PC-9 (cell line): Measurements from ENCODE around the gene CASR. TPM values are rescaled to one million over a fixed set of nuclear protein-coding genes. Genes with fewer than 3 reads are reported as not detected.

Experiments
- BruUV-seq: library from RNA; stranded (reverse); fragments of 400-500 nt; replicated peaks from 2 replicates; lab custom pipeline; 2021; lab: Mats Ljungman, UMichigan
- CTCF ChIA-PET: fragments of 300-600 bp; sonication (Branson Sonifier 250); formaldehyde crosslinking; loops from one replicate; lab custom pipeline; 2022; ENCODE audit warnings: antibody characterized with exemption; lab: Charles Lee
- POLR2A ChIA-PET: fragments of 300-600 bp; sonication (Branson Sonifier 250); formaldehyde crosslinking; loops from one replicate; lab custom pipeline; 2022; ENCODE audit warnings: antibody characterized with exemption; ENCODE audit not compliant: unreplicated experiment; lab: Charles Lee
- DNase-seq, 2 experiments: peaks; one replicate each; pipeline versions ENCODE4 v3.0.0 to v3.0.0-alpha.2; 2015 to 2022; ENCODE audit warnings: mixed read lengths in 1 of 2
- H2AFZ ChIP-seq: fragments of 200-600 bp; sonication (generic); 2 replicates; pipeline ENCODE4 v1.8.1; 2017; ENCODE audit warnings: antibody characterized with exemption
- H3F3A ChIP-seq: fragments of 200-600 bp; sonication (generic); 2 replicates; pipeline ENCODE4 v1.8.1; 2017; ENCODE audit warnings: antibody characterized with exemption, mild to moderate bottlenecking, low read depth; ENCODE audit not compliant: insufficient read depth
- H3K27ac ChIP-seq: fragments of 200-600 bp; sonication (generic); 2 replicates; pipeline ENCODE4 v1.6.1; 2016; ENCODE audit warnings: mixed run types
- H3K27me3 ChIP-seq: fragments of 200-600 bp; sonication (generic); 2 replicates; pipeline ENCODE4 v1.6.1; 2016; ENCODE audit warnings: low read depth, mixed run types; ENCODE audit not compliant: insufficient read depth
- H3K36me3 ChIP-seq: fragments of 200-600 bp; sonication (generic); 2 replicates; pipeline ENCODE4 v1.6.1; 2016; ENCODE audit warnings: low read depth, mixed run types
- H3K4me1 ChIP-seq: fragments of 200-600 bp; sonication (generic); replicated peaks from 2 replicates; pipeline ENCODE4 v1.6.1; 2016; ENCODE audit warnings: mixed run types; ENCODE audit not compliant: insufficient read depth
- H3K4me2 ChIP-seq: fragments of 200-600 bp; sonication (generic); 2 replicates; pipeline ENCODE4 v1.6.1; 2017; ENCODE audit warnings: mixed run types
- H3K4me3 ChIP-seq: fragments of 200-600 bp; sonication (generic); 2 replicates; pipeline ENCODE4 v1.6.1; 2016; ENCODE audit warnings: mixed run types
- H3K79me2 ChIP-seq: fragments of 200-600 bp; sonication (generic); 2 replicates; pipeline ENCODE4 v1.6.1; 2017; ENCODE audit warnings: low read depth, mixed run types
- H3K9me2 ChIP-seq: fragments of 200-600 bp; sonication (generic); 2 replicates; pipeline ENCODE4 v1.8.1; 2017; ENCODE audit warnings: mild to moderate bottlenecking; ENCODE audit not compliant: insufficient read depth
- H3K9me3 ChIP-seq: fragments of 200-600 bp; sonication (generic); 2 replicates; pipeline ENCODE4 v1.8.1; 2016; ENCODE audit warnings: low read depth; ENCODE audit not compliant: insufficient read depth
- H4K20me1 ChIP-seq: fragments of 200-600 bp; sonication (generic); 2 replicates; pipeline ENCODE4 v1.8.1; 2017; ENCODE audit not compliant: insufficient read depth
- EZH2 ChIP-seq: fragments of 200-600 bp; sonication (generic); IDR thresholded peaks from 2 replicates; pipeline ENCODE4 v1.8.0; 2017; ENCODE audit warnings: antibody characterized with exemption, low read depth
- intact Hi-C: fragments of 100-400 bp; cut with micrococcal nuclease; formaldehyde crosslinking; loops from one replicate; pipeline ENCODE4 v1.10.0; 2022; ENCODE audit not compliant: unreplicated experiment
- total RNA-seq: library from RNA; stranded (reverse); gene quantifications from 2 replicates; pipeline ENCODE4 v1.2.3, GENCODE V29; 2021
- TF ChIP-seq, protein P1 (sequence below): fragments of 200-600 bp; sonication (generic); conservative IDR thresholded peaks from 2 replicates; pipeline ENCODE4 v1.6.1; 2017; ENCODE audit warnings: mixed run types, antibody characterized with exemption, mild to moderate bottlenecking, moderate library complexity

CASR gene
- total RNA-seq, 1 experiment from 2014 or later = not detected

DNA sequence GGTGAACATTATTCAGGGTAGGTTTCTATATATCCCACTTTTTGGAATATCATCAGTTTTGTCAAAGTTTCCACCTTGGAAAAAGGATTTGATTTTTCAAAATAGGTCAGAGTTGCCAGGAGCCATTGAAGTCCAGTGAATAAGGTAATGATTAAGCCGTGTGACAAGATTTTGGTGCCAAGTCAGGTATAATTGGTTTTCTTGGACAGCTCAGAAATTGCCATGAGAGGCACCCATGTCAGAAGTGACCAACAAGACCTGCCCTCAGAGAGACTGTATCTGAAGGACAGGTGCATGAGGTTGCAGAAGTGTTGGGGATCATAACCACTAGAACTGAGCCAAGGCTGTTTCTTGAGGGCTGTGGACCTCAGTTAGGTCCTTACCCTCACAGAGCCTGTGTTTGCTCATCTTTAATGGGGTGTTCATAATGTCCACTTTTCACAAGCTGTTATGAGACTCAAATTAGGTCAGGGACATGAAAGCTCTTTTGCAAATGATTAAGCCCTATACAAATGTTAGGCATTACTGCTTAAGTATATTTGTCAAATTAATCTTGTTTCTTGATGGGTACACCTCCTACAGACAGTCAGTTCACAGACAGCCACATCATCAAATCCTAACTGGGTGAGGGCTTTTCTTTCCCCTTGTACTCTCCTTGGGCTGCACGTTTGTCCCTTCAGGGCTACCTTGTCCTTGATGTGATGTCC lies 32.3 kb downstream of the CASR start:
- Histone ChIP-seq H3K4me2 (no peak overlapping the region), H3K9me3 (no peaks in the 10 kb centered on the region), H3K79me2 (no peaks in the 10 kb centered on the region), H3K4me1 (no peaks in the 10 kb centered on the region), H2AFZ (no peak overlapping the region), H3K27me3 (peaks cover 23% of the 10 kb centered on the region; the same call in 1 of the 2 replicates), H3F3A (no peaks in the 10 kb centered on the region), H4K20me1 (no peaks in the 10 kb centered on the region), H3K27ac (no peak overlapping the region), H3K36me3 (no peaks in the 10 kb centered on the region), H3K9me2 (no peaks in the 10 kb centered on the region), H3K4me3 (no peak overlapping the region)
- TF ChIP-seq EZH2 = no peak
- CTCF ChIA-PET = no interaction called here
- intact Hi-C loops = no loop called here
- POLR2A ChIA-PET = no interaction called here
- BruUV-seq = no TSS peak
- no peak for DNase-seq

DNA sequence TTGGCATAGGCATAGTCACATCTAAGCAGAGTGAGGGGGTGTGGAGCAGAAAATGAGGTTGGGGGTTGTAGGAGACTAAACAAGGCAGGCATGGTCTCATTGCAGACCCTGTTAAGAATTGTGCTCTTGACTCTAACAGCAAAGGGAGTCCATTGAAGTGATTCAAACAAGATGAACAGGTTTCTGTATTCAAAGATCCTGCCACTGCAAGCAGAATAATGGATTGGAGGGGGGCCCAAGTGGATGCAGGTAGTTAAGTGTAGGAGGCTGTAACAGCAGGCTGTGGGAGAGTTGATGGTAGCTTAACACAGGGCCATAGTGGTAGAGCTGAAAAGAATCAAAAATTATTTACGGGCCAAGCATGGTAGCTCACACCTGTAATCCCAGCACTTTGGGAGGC lies 34.4 kb downstream of the CASR start:
- DNase-seq = no peak
- H3K4me3 ChIP-seq = no peak overlapping the region
- peaks cover 27% of the 10 kb centered on the region; the same call in 1 of the 2 replicates for H3K27me3 ChIP-seq
- H3K27ac ChIP-seq = no peak overlapping the region
- TF ChIP-seq, protein P1, sequence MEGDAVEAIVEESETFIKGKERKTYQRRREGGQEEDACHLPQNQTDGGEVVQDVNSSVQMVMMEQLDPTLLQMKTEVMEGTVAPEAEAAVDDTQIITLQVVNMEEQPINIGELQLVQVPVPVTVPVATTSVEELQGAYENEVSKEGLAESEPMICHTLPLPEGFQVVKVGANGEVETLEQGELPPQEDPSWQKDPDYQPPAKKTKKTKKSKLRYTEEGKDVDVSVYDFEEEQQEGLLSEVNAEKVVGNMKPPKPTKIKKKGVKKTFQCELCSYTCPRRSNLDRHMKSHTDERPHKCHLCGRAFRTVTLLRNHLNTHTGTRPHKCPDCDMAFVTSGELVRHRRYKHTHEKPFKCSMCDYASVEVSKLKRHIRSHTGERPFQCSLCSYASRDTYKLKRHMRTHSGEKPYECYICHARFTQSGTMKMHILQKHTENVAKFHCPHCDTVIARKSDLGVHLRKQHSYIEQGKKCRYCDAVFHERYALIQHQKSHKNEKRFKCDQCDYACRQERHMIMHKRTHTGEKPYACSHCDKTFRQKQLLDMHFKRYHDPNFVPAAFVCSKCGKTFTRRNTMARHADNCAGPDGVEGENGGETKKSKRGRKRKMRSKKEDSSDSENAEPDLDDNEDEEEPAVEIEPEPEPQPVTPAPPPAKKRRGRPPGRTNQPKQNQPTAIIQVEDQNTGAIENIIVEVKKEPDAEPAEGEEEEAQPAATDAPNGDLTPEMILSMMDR = no peak
- TF ChIP-seq EZH2 = no peak
- H3K79me2 ChIP-seq = no peaks in the 10 kb centered on the region
- H3K36me3 ChIP-seq = no peaks in the 10 kb centered on the region
- POLR2A ChIA-PET = interaction anchor here (0.6 kb wide), 1 partner anchor 795 kb away, joined by 3 read pairs; no protein-coding TSS in a partner anchor
- H2AFZ ChIP-seq = no peak overlapping the region
- H3F3A ChIP-seq = no peaks in the 10 kb centered on the region
- intact Hi-C loops = no loop called here
- CTCF ChIA-PET = no interaction called here
- H3K9me3 ChIP-seq = 0 out of 2 replicates have a peak, but pooled peaks cover 3% of the 10 kb centered on the region
- BruUV-seq = no TSS peak
- H4K20me1 ChIP-seq = no peaks in the 10 kb centered on the region
- H3K4me2 ChIP-seq = no peak overlapping the region
- no peaks in the 10 kb centered on the region for H3K9me2 ChIP-seq
- no peaks in the 10 kb centered on the region for H3K4me1 ChIP-seq

DNA sequence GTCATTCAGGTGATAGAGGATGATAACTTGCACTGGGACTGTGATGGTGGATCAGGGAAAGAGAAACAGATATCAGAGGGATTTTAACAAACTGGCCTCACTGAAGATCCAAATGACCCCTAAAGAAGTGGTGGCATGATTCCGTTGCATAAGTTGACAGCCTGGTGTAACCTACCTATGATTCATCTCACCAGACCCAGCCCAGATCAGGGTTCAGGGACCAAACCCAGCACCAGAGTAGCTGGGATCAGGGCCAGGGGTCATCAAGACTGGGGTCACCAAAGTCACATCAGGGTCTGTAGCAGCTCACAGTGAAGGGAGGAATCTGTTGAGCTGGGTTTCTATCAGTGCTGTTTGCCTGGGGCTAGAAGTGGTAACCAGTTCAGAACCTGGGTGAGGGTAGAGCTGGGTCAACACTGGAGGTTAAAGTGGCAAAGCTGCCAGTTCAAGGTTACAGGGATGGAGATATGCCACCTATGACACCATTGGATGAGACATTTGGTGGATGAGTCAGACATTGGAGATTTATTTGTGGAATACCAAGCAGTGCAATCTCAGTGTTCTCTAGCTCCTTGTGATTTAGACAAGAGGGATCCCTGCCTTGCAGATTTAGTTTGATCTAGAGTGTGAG lies 35.9 kb downstream of the CASR start:
- H3K9me2 ChIP-seq = no peaks in the 10 kb centered on the region
- TF ChIP-seq, protein P1 = no peak
- no peak for TF ChIP-seq EZH2
- H3K27ac ChIP-seq = no peak overlapping the region
- H3K4me2 ChIP-seq = no peak overlapping the region
- ChIA-PET CTCF (no interaction called here), POLR2A (no interaction called here)
- no peaks in the 10 kb centered on the region for H4K20me1 ChIP-seq
- no peak for DNase-seq
- no peaks in the 10 kb centered on the region for H3F3A ChIP-seq
- H3K36me3 ChIP-seq = no peaks in the 10 kb centered on the region
- H3K4me1 ChIP-seq = no peaks in the 10 kb centered on the region
- 0 out of 2 replicates have a peak, but pooled peaks cover 3% of the 10 kb centered on the region for H3K9me3 ChIP-seq
- no peaks in the 10 kb centered on the region for H3K79me2 ChIP-seq
- H2AFZ ChIP-seq = no peak overlapping the region
- H3K27me3 ChIP-seq = peaks cover 18% of the 10 kb centered on the region; the same call in 1 of the 2 replicates
- intact Hi-C loops = no loop called here
- no peak overlapping the region for H3K4me3 ChIP-seq
- no TSS peak for BruUV-seq
